ENCODE results near the gene ZNF786.

The ZNF786 gene

GRCh38 chr7:149085866-149086265, 4.7 kb downstream of the ZNF786 start:
- no peak for DNase-seq (ENCODE audit: low spot score)
- no peak for TF ChIP-seq CTCF (IDR thresholded peaks at IDR 0.05; ENCODE audit: borderline replicate concordance, control extremely low read depth, extremely low read depth, insufficient read depth, missing control alignments)
- in situ Hi-C loops (cut with MboI; ENCODE audit: low sequenced_read_pairs, unreplicated experiment), result no loop called here

- no peak for DNase-seq (ENCODE audit: low spot score)
- in situ Hi-C loops (cut with MboI; ENCODE audit: low sequenced_read_pairs, unreplicated experiment), result no loop called here
- TF ChIP-seq CTCF (IDR thresholded peaks at IDR 0.05; ENCODE audit: borderline replicate concordance, control extremely low read depth, extremely low read depth, insufficient read depth, missing control alignments), result no peak
These were observed 6.1 kb downstream of the ZNF786 start for GRCh38 chr7:149084407-149084806.

- in situ Hi-C loops (cut with MboI; ENCODE audit: low sequenced_read_pairs, unreplicated experiment), result no loop called here
- TF ChIP-seq CTCF (IDR thresholded peaks at IDR 0.05; ENCODE audit: borderline replicate concordance, control extremely low read depth, extremely low read depth, insufficient read depth, missing control alignments), result no peak
- no peak for DNase-seq (ENCODE audit: low spot score)
These were observed 8.6 kb downstream of the ZNF786 start for GRCh38 chr7:149081914-149082313.

GRCh38 chr7:149077594-149077993, 12.9 kb downstream of the ZNF786 start:
- in situ Hi-C loops (cut with MboI; ENCODE audit: low sequenced_read_pairs, unreplicated experiment), result no loop called here
- DNase-seq (ENCODE audit: low spot score), result no peak
- no peak for TF ChIP-seq CTCF (IDR thresholded peaks at IDR 0.05; ENCODE audit: borderline replicate concordance, control extremely low read depth, extremely low read depth, insufficient read depth, missing control alignments)

- no peak for DNase-seq (ENCODE audit: low spot score)
- in situ Hi-C loops (cut with MboI; ENCODE audit: low sequenced_read_pairs, unreplicated experiment), result no loop called here
- no peak for TF ChIP-seq CTCF (IDR thresholded peaks at IDR 0.05; ENCODE audit: borderline replicate concordance, control extremely low read depth, extremely low read depth, insufficient read depth, missing control alignments)
These were observed 15.2 kb downstream of the ZNF786 start for GRCh38 chr7:149075286-149075685.

GRCh38 chr7:149074116-149074885, 16.2 kb downstream of the ZNF786 start:
- in situ Hi-C loops (cut with MboI; ENCODE audit: low sequenced_read_pairs, unreplicated experiment), result no loop called here
- no peak for TF ChIP-seq CTCF (IDR thresholded peaks at IDR 0.05; ENCODE audit: borderline replicate concordance, control extremely low read depth, extremely low read depth, insufficient read depth, missing control alignments)
- no peak for DNase-seq (ENCODE audit: low spot score)
